Thyroid gland (tissue), 4 donors: ENCODE data around the gene CYBC1. TPM values are rescaled to one million over a fixed set of nuclear protein-coding genes. Genes with fewer than 3 reads are reported as not detected.
A peak's percentile ranks its signal among the peaks of the same experiment; 100 is the strongest.
"Not testable (repeated sequence)": the region's sequence is repeated elsewhere in the genome, so short reads cannot be mapped to it uniquely, and the experiment has no call there.

Experiments used
- DNase-seq, 2 donors: peaks; one replicate each; pipeline ENCODE4 v3.0.0-alpha.2; 2019
- H3K27ac ChIP-seq, 3 donors: fragments of 200-600 bp; sonication (generic); 1 replicate in 2 of 3; 2 replicates in 1 of 3; pipeline ENCODE4 v1.5.1; 2016 to 2019; ENCODE audit warnings: mild to moderate bottlenecking in 1 of 3, moderate library complexity in 1 of 3
- H3K27me3 ChIP-seq: fragments of 200-600 bp; sonication (generic); one replicate; pipeline ENCODE4 v1.5.1; 2019
- H3K36me3 ChIP-seq, 2 donors: fragments of 200-600 bp; sonication (generic); one replicate each; pipeline ENCODE4 v1.5.1; 2016 to 2019
- H3K4me1 ChIP-seq, 2 donors: fragments of 200-600 bp; sonication (generic); one replicate each; pipeline ENCODE4 v1.5.1; 2017 to 2019
- H3K4me3 ChIP-seq, 3 donors: fragments of 200-600 bp; sonication (generic); replicated peaks in 1 of 3; 1 replicate in 2 of 3; 2 replicates in 1 of 3; pipeline ENCODE4 v1.5.1; 2016; ENCODE audit warnings: mild to moderate bottlenecking in 1 of 3
- H3K9me3 ChIP-seq: fragments of 200-600 bp; sonication (generic); one replicate; pipeline ENCODE4 v1.5.1; 2017
- POLR2A ChIP-seq, 2 donors: fragments of 450-650 bp; IDR thresholded peaks; one replicate each; pipeline ENCODE4 v1.6.1; 2017; ENCODE audit warnings: antibody characterized with exemption in 2 of 2, mild to moderate bottlenecking in 2 of 2, moderate library complexity in 1 of 2
- WGBS, 2 donors: methylation state at CpG; one replicate each; pipeline ENCODE4 v1.1.5; 2017; 5-methylcytosine and 5-hydroxymethylcytosine counted together
- intact Hi-C: fragments of 100-400 bp; cut with DNase I; formaldehyde crosslinking; loops from one replicate; pipeline ENCODE4 v1.15.1; 2023
- total RNA-seq, 4 donors: library from RNA; depleted of rRNA; stranded (reverse); fragments of >200 nt; gene quantifications; one replicate each; pipeline ENCODE4 v1.2.3, GENCODE V29; 2016
- TF ChIP-seq, protein P1 (sequence below), 6 experiments: fragments of 200-600 bp in 3 of 6; fragments of 450-650 bp in 3 of 6; sonication (generic) in 3 of 6; IDR thresholded peaks; one replicate each; pipeline ENCODE4 v1.5.1; 2016 to 2019; ENCODE audit warnings: antibody characterized with exemption in 6 of 6, mild to moderate bottlenecking in 2 of 6, inconsistent platforms in 1 of 6, moderate library complexity in 1 of 6

The CYBC1 gene
- total RNA-seq, 4 donors from 2014 or later, result 51.2 to 66.6 (median 53.6) TPM

GRCh38 chr17:82412535-82413520, 37.7 kb downstream of the CYBC1 start:
- TF ChIP-seq POLR2A (IDR thresholded peaks at IDR 0.05), result no peak
- Histone ChIP-seq H3K27me3 (no peaks in the 10 kb centered on the region), H3K4me1 (peaks cover 7 to 13% of the 10 kb centered on the region in 2 donors), H3K9me3 (no peaks in the 10 kb centered on the region), H3K27ac (no peak overlapping the region), H3K4me3 (no peak overlapping the region), H3K36me3 (no peaks in the 10 kb centered on the region)
- no peak for DNase-seq
- WGBS, 2 donors, result 80 to 83% methylated on average over 29 of the region's 29 CpGs
- intact Hi-C loops, result loop anchor here (10.0 kb wide), 1 partner anchor 82 kb away; no protein-coding TSS in a partner anchor

GRCh38 chr17:82412081-82412480, 38.5 kb downstream of the CYBC1 start:
- H3K4me3 ChIP-seq, DNase-seq, H3K4me1 ChIP-seq, H3K9me3 ChIP-seq, H3K36me3 ChIP-seq, H3K27ac ChIP-seq, H3K27me3 ChIP-seq: not testable (repeated sequence)
- intact Hi-C loops, result loop anchor here (10.0 kb wide), 1 partner anchor 83 kb away; no protein-coding TSS in a partner anchor
- 74 to 77% methylated on average over 16 of the region's 16 CpGs for WGBS, 2 donors

DNA sequence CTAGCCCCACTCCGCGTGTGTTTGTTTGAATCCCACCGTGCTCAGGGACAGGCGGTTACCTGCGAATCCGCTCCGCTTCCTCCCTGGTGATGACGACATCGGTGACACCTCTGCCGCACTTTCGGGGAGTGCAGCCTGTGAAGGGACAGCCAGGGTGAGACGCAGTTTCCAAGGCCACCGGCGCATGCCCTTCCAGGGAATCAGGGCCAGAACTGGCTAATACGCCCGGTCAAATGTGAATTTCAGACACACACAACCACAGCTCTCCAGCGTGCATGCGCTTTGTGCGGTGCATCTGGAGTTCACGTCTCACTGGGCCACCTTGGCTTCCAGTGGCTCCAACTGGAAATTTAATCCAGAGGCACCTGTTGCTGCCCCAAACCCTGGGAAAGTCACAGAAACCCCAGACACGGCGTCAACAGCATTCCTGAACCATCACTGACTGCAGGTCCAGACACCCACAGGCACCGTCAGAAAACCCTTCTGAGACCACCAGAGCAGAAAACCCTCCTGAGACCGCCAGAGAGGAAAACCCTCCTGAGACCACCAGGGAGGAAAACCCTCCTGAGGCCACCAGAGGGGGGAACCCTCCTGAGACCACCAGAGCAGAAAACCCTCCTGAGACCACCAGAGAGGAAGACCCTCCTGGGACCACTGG, 39.0 kb downstream of the CYBC1 start:
- no peak overlapping the region for H3K27ac ChIP-seq
- intact Hi-C loops, result loop anchor here (10.0 kb wide), 1 partner anchor 83 kb away; no protein-coding TSS in a partner anchor
- DNase-seq, result peak; percentile 16 to 24
- peaks cover 4 to 6% of the 10 kb centered on the region in 2 donors for H3K4me1 ChIP-seq
- H3K27me3 ChIP-seq, result no peaks in the 10 kb centered on the region
- H3K36me3 ChIP-seq, result no peaks in the 10 kb centered on the region
- H3K9me3 ChIP-seq, result no peaks in the 10 kb centered on the region
- no peak for TF ChIP-seq POLR2A (IDR thresholded peaks at IDR 0.05)
- TF ChIP-seq, protein P1, sequence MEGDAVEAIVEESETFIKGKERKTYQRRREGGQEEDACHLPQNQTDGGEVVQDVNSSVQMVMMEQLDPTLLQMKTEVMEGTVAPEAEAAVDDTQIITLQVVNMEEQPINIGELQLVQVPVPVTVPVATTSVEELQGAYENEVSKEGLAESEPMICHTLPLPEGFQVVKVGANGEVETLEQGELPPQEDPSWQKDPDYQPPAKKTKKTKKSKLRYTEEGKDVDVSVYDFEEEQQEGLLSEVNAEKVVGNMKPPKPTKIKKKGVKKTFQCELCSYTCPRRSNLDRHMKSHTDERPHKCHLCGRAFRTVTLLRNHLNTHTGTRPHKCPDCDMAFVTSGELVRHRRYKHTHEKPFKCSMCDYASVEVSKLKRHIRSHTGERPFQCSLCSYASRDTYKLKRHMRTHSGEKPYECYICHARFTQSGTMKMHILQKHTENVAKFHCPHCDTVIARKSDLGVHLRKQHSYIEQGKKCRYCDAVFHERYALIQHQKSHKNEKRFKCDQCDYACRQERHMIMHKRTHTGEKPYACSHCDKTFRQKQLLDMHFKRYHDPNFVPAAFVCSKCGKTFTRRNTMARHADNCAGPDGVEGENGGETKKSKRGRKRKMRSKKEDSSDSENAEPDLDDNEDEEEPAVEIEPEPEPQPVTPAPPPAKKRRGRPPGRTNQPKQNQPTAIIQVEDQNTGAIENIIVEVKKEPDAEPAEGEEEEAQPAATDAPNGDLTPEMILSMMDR (IDR thresholded peaks at IDR 0.05), result no peak
- 77 to 80% methylated on average over 22 to 23 of the region's 24 CpGs for WGBS, 2 donors
- H3K4me3 ChIP-seq, result no peak overlapping the region

GRCh38 chr17:82410014-82410716, 40.4 kb downstream of the CYBC1 start:
- no peak for DNase-seq
- intact Hi-C loops, result loop anchor here (10.0 kb wide), 1 partner anchor 85 kb away; no protein-coding TSS in a partner anchor
- Histone ChIP-seq H3K36me3 (no peaks in the 10 kb centered on the region), H3K4me3 (no peak overlapping the region), H3K9me3 (no peaks in the 10 kb centered on the region), H3K27ac (no peak overlapping the region), H3K27me3 (no peaks in the 10 kb centered on the region), H3K4me1 (peaks cover 4 to 6% of the 10 kb centered on the region in 2 donors)
- no peak for TF ChIP-seq POLR2A (IDR thresholded peaks at IDR 0.05)
- TF ChIP-seq, protein P1 (IDR thresholded peaks at IDR 0.05), result no peak
- 77 to 89% methylated on average over 10 to 14 of the region's 14 CpGs for WGBS, 2 donors

DNA sequence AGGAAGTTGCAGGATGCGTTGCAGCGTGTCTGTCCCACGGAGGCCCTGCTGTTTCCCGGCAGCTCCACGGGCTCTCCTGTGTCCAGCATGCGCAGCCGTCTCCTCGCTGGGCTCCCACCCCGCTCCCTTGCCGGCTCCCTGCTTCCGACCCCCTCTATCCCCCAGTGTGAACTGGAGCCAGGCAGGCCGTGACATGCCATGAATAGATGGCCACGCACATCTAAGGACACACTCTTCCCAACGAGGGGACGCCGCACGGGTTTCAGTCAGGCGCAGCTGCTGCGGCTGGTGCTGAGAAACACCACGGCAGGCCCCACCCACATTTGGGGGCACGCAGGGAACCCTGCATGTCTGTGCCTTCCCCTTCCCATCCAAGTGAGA, 41.6 kb downstream of the CYBC1 start:
- no peak for TF ChIP-seq POLR2A (IDR thresholded peaks at IDR 0.05)
- TF ChIP-seq, protein P1 (IDR thresholded peaks at IDR 0.05), result no peak
- no peak overlapping the region for H3K4me3 ChIP-seq
- no peak overlapping the region for H3K27ac ChIP-seq
- intact Hi-C loops, result no loop called here
- H3K36me3 ChIP-seq, result no peaks in the 10 kb centered on the region
- 91 to 97% methylated on average over 20 to 21 of the region's 21 CpGs for WGBS, 2 donors
- no peak for DNase-seq
- H3K27me3 ChIP-seq, result no peaks in the 10 kb centered on the region
- no peaks in the 10 kb centered on the region for H3K9me3 ChIP-seq
- H3K4me1 ChIP-seq, result peaks cover 0 to 6% of the 10 kb centered on the region in 2 donors
